Measurements from ENCODE around the gene TBCCD1. TPM values are rescaled to one million over a fixed set of nuclear protein-coding genes. Genes with fewer than 3 reads are reported as not detected.
A peak's percentile ranks its signal among the peaks of the same experiment; 100 is the strongest.

The TBCCD1 gene
- total and polyA plus RNA-seq, 2 donors (not counting 3 experiments of a cell fraction or from before 2014, with no cell fraction given): 16.5 to 16.6 TPM

DNA sequence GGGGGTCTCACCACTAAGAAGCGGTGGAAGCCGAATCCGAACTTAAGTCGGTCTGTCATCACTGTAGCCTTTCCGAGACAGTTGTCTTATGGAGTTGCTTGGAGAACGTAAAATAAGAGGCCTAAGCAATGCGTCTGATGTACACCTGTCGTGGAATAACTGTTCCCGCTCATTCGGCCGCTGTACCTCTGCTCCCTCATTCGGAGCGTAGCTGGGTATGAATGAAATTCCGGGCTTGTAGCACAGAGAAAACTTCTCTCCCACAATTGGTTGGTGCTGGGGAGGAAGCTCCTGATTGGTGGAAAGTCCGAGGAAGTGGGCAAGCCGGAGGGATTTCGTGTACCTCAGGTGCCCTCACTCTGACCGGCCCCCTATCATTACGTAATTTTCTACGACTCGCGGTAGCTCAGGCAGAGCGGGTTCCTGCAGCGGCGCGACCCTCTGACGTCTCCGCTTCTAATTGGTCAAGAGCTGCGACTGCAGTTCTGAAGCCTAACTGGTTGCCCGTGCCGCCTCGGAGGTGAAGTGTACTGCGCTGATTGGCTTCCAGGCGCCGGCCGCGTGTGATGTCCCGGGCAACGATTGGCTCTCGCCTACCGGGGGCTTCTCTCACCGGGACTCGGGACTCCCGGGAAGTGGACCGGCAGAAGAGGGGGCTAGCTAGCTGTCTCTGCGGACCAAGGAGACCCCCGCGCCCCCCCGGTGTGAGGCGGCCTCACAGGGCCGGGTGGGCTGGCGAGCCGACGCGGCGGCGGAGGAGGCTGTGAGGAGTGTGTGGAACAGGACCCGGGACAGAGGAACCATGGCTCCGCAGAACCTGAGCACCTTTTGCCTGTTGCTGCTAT is 3.2 kb upstream of the TBCCD1 start, which contains the start of gene DNAJB11:
Gene DNAJB11 (plus strand): TSS at position 625 of the 845 bp plus-strand sequence. CDS start 178 bp downstream, at position 803.
- peaks cover 21% of the 10 kb centered on the region for H3K79me2 ChIP-seq (ENCODE audit: control insufficient read depth, insufficient read depth, low read length)
- dilution Hi-C loops (cut with MboI; ENCODE audit: extremely low pct_ligation_motif_present, low sequenced_read_pairs) (no loop called here), intact Hi-C loops (cut with micrococcal nuclease) (loop anchor here (1.0 to 5.0 kb wide), 7 partner anchors 46 to 632 kb away; partner anchors contain the start of genes EIF4A2, ETV5, RFC4 and RPL39L)

More for the DNA sequence above, 3.2 kb upstream of the TBCCD1 start, which contains the start of gene DNAJB11:
- FAIRE-seq (peak; percentile 95), DNase-seq (ENCODE audit: low read depth, low spot score) (peak; percentile 100)
- peak within 1 kb of the TSS; percentile 86 for H2AFZ ChIP-seq (ENCODE audit: low read depth, low read length)
- ChIA-PET POLR2A (interaction anchor here (0.8 to 1.9 kb wide), 9 partner anchors 9 to 984 kb away, joined by 3 to 27 read pairs (median 4); partner anchors contain the start of genes EIF4A2, ETV5, SENP2 and TRA2B), CTCF (interaction anchor here (0.9 to 1.4 kb wide), 10 partner anchors 30 to 627 kb away, joined by 3 to 12 read pairs (median 4); no protein-coding TSS in a partner anchor)
- peak within 1 kb of the TSS; percentile 67 for H3K27ac ChIP-seq (ENCODE audit: insufficient read depth, low read depth, low read length)
- peak within 1 kb of the TSS; percentile 80 to 91 (median 90) for H3K4me3 ChIP-seq (replicated peaks in 1 of 3; ENCODE audit: insufficient read depth in 1 of 3, low read depth in 1 of 3, low read length in 3 of 3)
- H3K4me1 ChIP-seq (ENCODE audit: control insufficient read depth, extremely low read depth, insufficient read depth, low read length): peaks cover 18% of the 10 kb centered on the region
- H3K27me3 ChIP-seq (ENCODE audit: control insufficient read depth in 2 of 2, insufficient read depth in 2 of 2, low read length in 2 of 2): no peaks in the 10 kb centered on the region
- no peaks in the 10 kb centered on the region for H3K9me3 ChIP-seq (replicated peaks; ENCODE audit: control insufficient read depth, insufficient read depth, low read length)
- H4K20me1 ChIP-seq (replicated peaks; ENCODE audit: control insufficient read depth, extremely low read depth, insufficient read depth, low read length): no peaks in the 10 kb centered on the region
- H3K9ac ChIP-seq (replicated peaks; ENCODE audit: extremely low read depth, insufficient read depth, low read length): peak within 1 kb of the TSS; percentile 88
- no peaks in the 10 kb centered on the region for H3K36me3 ChIP-seq (ENCODE audit: control insufficient read depth in 2 of 2, extremely low read depth in 1 of 2, insufficient read depth in 2 of 2, low read length in 2 of 2)
- no peaks in the 10 kb centered on the region for H3K9me1 ChIP-seq (replicated peaks; ENCODE audit: control insufficient read depth, extremely low read depth, insufficient read depth, low read length)
- peak within 1 kb of the TSS; percentile 80 for H3K4me2 ChIP-seq (ENCODE audit: insufficient read depth, low read length)
- BruUV-seq (replicated peaks): no TSS peak
- peak; percentile 19 for TF ChIP-seq JUN (IDR thresholded peaks at IDR 0.05; ENCODE audit: borderline replicate concordance, insufficient read depth, insufficient read length, low read depth)
- peak; percentile 56 for TF ChIP-seq POLR2AphosphoS5 (IDR thresholded peaks at IDR 0.05; ENCODE audit: insufficient read depth, low read depth, low read length)
- TF ChIP-seq, protein P1, sequence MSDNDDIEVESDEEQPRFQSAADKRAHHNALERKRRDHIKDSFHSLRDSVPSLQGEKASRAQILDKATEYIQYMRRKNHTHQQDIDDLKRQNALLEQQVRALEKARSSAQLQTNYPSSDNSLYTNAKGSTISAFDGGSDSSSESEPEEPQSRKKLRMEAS (IDR thresholded peaks at IDR 0.05; ENCODE audit: insufficient read depth, insufficient read length): no peak
- TF ChIP-seq MYC (IDR thresholded peaks at IDR 0.05; ENCODE audit: low read depth, low read length): no peak
- TF ChIP-seq GATA2 (IDR thresholded peaks at IDR 0.05; ENCODE audit: insufficient read depth, insufficient read length, low read depth, low read length): no peak
- peak; percentile 55 for TF ChIP-seq EZH2 (IDR thresholded peaks at IDR 0.05; ENCODE audit: borderline replicate concordance, low read depth, low read length, severe bottlenecking)
- TF ChIP-seq FOS (IDR thresholded peaks at IDR 0.05; ENCODE audit: borderline replicate concordance, insufficient read depth, low read length): no peak
- peak; percentile 87 for TF ChIP-seq POLR2A (IDR thresholded peaks at IDR 0.05; ENCODE audit: low read depth, low read length)
- TF ChIP-seq, protein P2, sequence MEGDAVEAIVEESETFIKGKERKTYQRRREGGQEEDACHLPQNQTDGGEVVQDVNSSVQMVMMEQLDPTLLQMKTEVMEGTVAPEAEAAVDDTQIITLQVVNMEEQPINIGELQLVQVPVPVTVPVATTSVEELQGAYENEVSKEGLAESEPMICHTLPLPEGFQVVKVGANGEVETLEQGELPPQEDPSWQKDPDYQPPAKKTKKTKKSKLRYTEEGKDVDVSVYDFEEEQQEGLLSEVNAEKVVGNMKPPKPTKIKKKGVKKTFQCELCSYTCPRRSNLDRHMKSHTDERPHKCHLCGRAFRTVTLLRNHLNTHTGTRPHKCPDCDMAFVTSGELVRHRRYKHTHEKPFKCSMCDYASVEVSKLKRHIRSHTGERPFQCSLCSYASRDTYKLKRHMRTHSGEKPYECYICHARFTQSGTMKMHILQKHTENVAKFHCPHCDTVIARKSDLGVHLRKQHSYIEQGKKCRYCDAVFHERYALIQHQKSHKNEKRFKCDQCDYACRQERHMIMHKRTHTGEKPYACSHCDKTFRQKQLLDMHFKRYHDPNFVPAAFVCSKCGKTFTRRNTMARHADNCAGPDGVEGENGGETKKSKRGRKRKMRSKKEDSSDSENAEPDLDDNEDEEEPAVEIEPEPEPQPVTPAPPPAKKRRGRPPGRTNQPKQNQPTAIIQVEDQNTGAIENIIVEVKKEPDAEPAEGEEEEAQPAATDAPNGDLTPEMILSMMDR (IDR thresholded peaks at IDR 0.05; ENCODE audit: extremely low read depth in 1 of 2, insufficient read depth in 1 of 2, low read depth in 1 of 2, low read length in 2 of 2): no peak
